Breast epithelium (tissue), 4 donors: ENCODE data around the gene CDH2. TPM values are rescaled to one million over a fixed set of nuclear protein-coding genes. Genes with fewer than 3 reads are reported as not detected.

Experiments used
- DNase-seq, 2 donors: peaks; one replicate each; pipeline ENCODE4 v3.0.0-alpha.2; 2019; ENCODE audit warnings: low spot score in 2 of 2
- H3K27ac ChIP-seq, 2 donors: fragments of 200-600 bp; sonication (generic) in 1 of 2; one replicate each; pipeline ENCODE4 v1.5.1; 2016 to 2019; ENCODE audit warnings: mild to moderate bottlenecking in 1 of 2
- H3K27me3 ChIP-seq, 2 donors: fragments of 200-600 bp; sonication (generic) in 1 of 2; one replicate each; pipeline versions ENCODE4 v1.5.1 to v1.6.0; 2017 to 2019; ENCODE audit warnings: control low read depth in 1 of 2, mild to moderate bottlenecking in 1 of 2
- H3K36me3 ChIP-seq: fragments of 200-600 bp; one replicate; pipeline ENCODE4 v1.5.1; 2019
- H3K4me1 ChIP-seq, 2 donors: fragments of 200-600 bp; sonication (generic); one replicate each; pipeline ENCODE4 v1.5.1; 2016 to 2019; ENCODE audit warnings: control low read depth in 1 of 2
- H3K4me3 ChIP-seq, 3 donors: fragments of 200-600 bp; sonication (generic); 1 replicate in 2 of 3; 2 replicates in 1 of 3; pipeline ENCODE4 v1.5.1; 2016 to 2019; ENCODE audit warnings: mild to moderate bottlenecking in 3 of 3, moderate library complexity in 2 of 3
- H3K9me3 ChIP-seq, 2 donors: fragments of 200-600 bp; sonication (generic) in 1 of 2; one replicate each; pipeline ENCODE4 v1.5.1; 2016 to 2019; ENCODE audit warnings: control low read depth in 1 of 2
- CTCF ChIP-seq, 3 donors: fragments of 450-650 bp; IDR thresholded peaks; one replicate each; pipeline ENCODE4 v1.5.1; 2016 to 2017; ENCODE audit warnings: antibody characterized with exemption in 3 of 3, mild to moderate bottlenecking in 3 of 3, moderate library complexity in 3 of 3
- POLR2A ChIP-seq: fragments of 450-650 bp; IDR thresholded peaks from one replicate; pipeline ENCODE4 v1.6.1; 2016; ENCODE audit warnings: antibody characterized with exemption, mild to moderate bottlenecking, moderate library complexity
- POLR2AphosphoS5 ChIP-seq, 3 donors: sonication (generic); formaldehyde crosslinking; IDR thresholded peaks; one replicate each; pipeline ENCODE4 v1.6.1; 2017; ENCODE audit warnings: antibody characterized with exemption in 3 of 3
- intact Hi-C: fragments of 100-400 bp; cut with DNase I; formaldehyde crosslinking; loops from one replicate; pipeline ENCODE4 v1.15.1; 2023; ENCODE audit warnings: low total_unique reads
- total RNA-seq, 3 donors: library from RNA; depleted of rRNA; stranded (reverse); fragments of >200 nt; gene quantifications; one replicate each; pipeline ENCODE4 v1.1.0, GENCODE V29; 2016

Gene CDH2
- total RNA-seq, 3 donors from 2014 or later = 0.16 to 1.8 (median 0.33) TPM

GRCh38 chr18:28019425-28020108 is 157.4 kb downstream of the CDH2 start:
- no peak for TF ChIP-seq POLR2AphosphoS5 (IDR thresholded peaks at IDR 0.05)
- TF ChIP-seq CTCF (IDR thresholded peaks at IDR 0.05) = no peak
- TF ChIP-seq POLR2A = no peak
- H3K4me1 ChIP-seq = no peaks in the 10 kb centered on the region
- no peak overlapping the region for H3K4me3 ChIP-seq
- intact Hi-C loops = no loop called here
- no peaks in the 10 kb centered on the region for H3K27me3 ChIP-seq
- DNase-seq = no peak
- H3K36me3 ChIP-seq = no peaks in the 10 kb centered on the region
- H3K27ac ChIP-seq = no peak overlapping the region
- no peaks in the 10 kb centered on the region for H3K9me3 ChIP-seq

GRCh38 chr18:28018351-28018750 is 158.6 kb downstream of the CDH2 start:
- Histone ChIP-seq H3K27me3 (no peaks in the 10 kb centered on the region), H3K4me1 (no peaks in the 10 kb centered on the region), H3K36me3 (no peaks in the 10 kb centered on the region), H3K9me3 (no peaks in the 10 kb centered on the region), H3K4me3 (no peak overlapping the region), H3K27ac (no peak overlapping the region)
- TF ChIP-seq CTCF (IDR thresholded peaks at IDR 0.05) = no peak
- no peak for TF ChIP-seq POLR2A
- no peak for TF ChIP-seq POLR2AphosphoS5 (IDR thresholded peaks at IDR 0.05)
- DNase-seq = no peak
- intact Hi-C loops = no loop called here

- no peak for TF ChIP-seq POLR2AphosphoS5 (IDR thresholded peaks at IDR 0.05)
- TF ChIP-seq POLR2A = no peak
- TF ChIP-seq CTCF (IDR thresholded peaks at IDR 0.05) = no peak
- intact Hi-C loops = no loop called here
- no peak overlapping the region for H3K27ac ChIP-seq
- no peak overlapping the region for H3K4me3 ChIP-seq
- no peaks in the 10 kb centered on the region for H3K9me3 ChIP-seq
- DNase-seq = no peak
- H3K4me1 ChIP-seq = no peaks in the 10 kb centered on the region
- H3K36me3 ChIP-seq = no peaks in the 10 kb centered on the region
- H3K27me3 ChIP-seq = no peaks in the 10 kb centered on the region
Measured at GRCh38 chr18:28015671-28016070, 161.3 kb downstream of the CDH2 start.

- Histone ChIP-seq H3K4me1 (no peaks in the 10 kb centered on the region), H3K27me3 (no peaks in the 10 kb centered on the region), H3K36me3 (no peaks in the 10 kb centered on the region), H3K9me3 (no peaks in the 10 kb centered on the region), H3K4me3 (no peak overlapping the region), H3K27ac (no peak overlapping the region)
- DNase-seq = no peak
- no peak for TF ChIP-seq POLR2A
- TF ChIP-seq CTCF (IDR thresholded peaks at IDR 0.05) = no peak
- TF ChIP-seq POLR2AphosphoS5 (IDR thresholded peaks at IDR 0.05) = no peak
- intact Hi-C loops = no loop called here
Measured at GRCh38 chr18:28013066-28013465, 163.9 kb downstream of the CDH2 start.

GRCh38 chr18:28012336-28012735 is 164.6 kb downstream of the CDH2 start:
- intact Hi-C loops = no loop called here
- no peak for DNase-seq
- TF ChIP-seq POLR2AphosphoS5 (IDR thresholded peaks at IDR 0.05) (no peak), POLR2A (no peak), CTCF (IDR thresholded peaks at IDR 0.05) (no peak)
- no peaks in the 10 kb centered on the region for H3K27me3 ChIP-seq
- H3K4me1 ChIP-seq = no peaks in the 10 kb centered on the region
- no peaks in the 10 kb centered on the region for H3K36me3 ChIP-seq
- H3K9me3 ChIP-seq = no peaks in the 10 kb centered on the region
- no peak overlapping the region for H3K27ac ChIP-seq
- H3K4me3 ChIP-seq = no peak overlapping the region
